Mucosa of rectum (tissue), 2 donors: Measurements from ENCODE around the gene SLC13A2.
"Not testable (repeated sequence)": the region's sequence is repeated elsewhere in the genome, so short reads cannot be mapped to it uniquely, and the experiment has no call there.

Experiments used
- H3K27ac ChIP-seq, 2 donors: one replicate each; pipeline ENCODE4 v1.7.0; 2013; ENCODE audit warnings: inconsistent platforms in 2 of 2, low read depth in 2 of 2, low read length in 2 of 2
- H3K27me3 ChIP-seq, 2 donors: one replicate each; pipeline ENCODE4 v1.7.0; 2013; ENCODE audit warnings: low read length in 2 of 2; ENCODE audit not compliant: control insufficient read depth in 2 of 2, insufficient read depth in 2 of 2
- H3K36me3 ChIP-seq, 2 donors: one replicate each; pipeline ENCODE4 v1.7.0; 2013; ENCODE audit warnings: low read length in 2 of 2; ENCODE audit not compliant: control insufficient read depth in 2 of 2, insufficient read depth in 2 of 2
- H3K4me1 ChIP-seq, 2 donors: one replicate each; pipeline ENCODE4 v1.7.0; 2013; ENCODE audit warnings: low read length in 2 of 2, mild to moderate bottlenecking in 1 of 2; ENCODE audit not compliant: control insufficient read depth in 2 of 2, insufficient read depth in 2 of 2
- H3K4me3 ChIP-seq, 2 donors: one replicate each; pipeline ENCODE4 v1.7.0; 2013; ENCODE audit warnings: low read length in 2 of 2
- H3K9ac ChIP-seq, 2 donors: one replicate each; pipeline ENCODE4 v1.7.0; 2013; ENCODE audit warnings: low read length in 2 of 2, low read depth in 1 of 2, mild to moderate bottlenecking in 1 of 2
- H3K9me3 ChIP-seq, 2 donors: one replicate each; pipeline ENCODE4 v1.7.0; 2013; ENCODE audit warnings: low read length in 2 of 2; ENCODE audit not compliant: control insufficient read depth in 2 of 2
- donor health status: healthy.
- donor health status: Normal muscosa, but diverticular disease.

Gene SLC13A2

GRCh38 chr17:28449859-28450258 is 23.6 kb upstream of the SLC13A2 start:
- Histone ChIP-seq H3K9ac (no peak overlapping the region), H3K9me3 (no peaks in the 10 kb centered on the region), H3K27ac (no peak overlapping the region), H3K36me3 (no peaks in the 10 kb centered on the region), H3K4me1 (no peaks in the 10 kb centered on the region), H3K4me3 (no peak overlapping the region), H3K27me3 (no peaks in the 10 kb centered on the region)

- Histone ChIP-seq H3K36me3 (no peaks in the 10 kb centered on the region), H3K27ac (no peak overlapping the region), H3K4me1 (no peaks in the 10 kb centered on the region), H3K9ac (no peak overlapping the region), H3K27me3 (no peaks in the 10 kb centered on the region), H3K9me3 (no peaks in the 10 kb centered on the region), H3K4me3 (no peak overlapping the region)
These were observed 15.6 kb upstream of the SLC13A2 start for GRCh38 chr17:28457890-28458289.

- not testable (repeated sequence) for H3K9me3 ChIP-seq, H3K27ac ChIP-seq, H3K36me3 ChIP-seq, H3K27me3 ChIP-seq, H3K4me3 ChIP-seq, H3K9ac ChIP-seq, H3K4me1 ChIP-seq
These were observed 14.6 kb upstream of the SLC13A2 start for GRCh38 chr17:28458881-28459280.

- Histone ChIP-seq H3K36me3 (no peaks in the 10 kb centered on the region), H3K4me1 (no peaks in the 10 kb centered on the region), H3K9ac (no peak overlapping the region), H3K4me3 (no peak overlapping the region), H3K27me3 (peaks cover 0 to 5% of the 10 kb centered on the region in 2 donors), H3K27ac (no peak overlapping the region), H3K9me3 (no peaks in the 10 kb centered on the region)
These were observed 12.5 kb upstream of the SLC13A2 start for GRCh38 chr17:28460901-28461300.

- H3K4me3 ChIP-seq, result no peak overlapping the region
- no peaks in the 10 kb centered on the region for H3K36me3 ChIP-seq
- H3K9ac ChIP-seq, result no peak overlapping the region
- no peaks in the 10 kb centered on the region for H3K9me3 ChIP-seq
- H3K27me3 ChIP-seq, result peaks cover 0 to 5% of the 10 kb centered on the region in 2 donors
- peaks cover 3 to 5% of the 10 kb centered on the region in 2 donors for H3K4me1 ChIP-seq
- no peak overlapping the region for H3K27ac ChIP-seq
These were observed 7.4 kb upstream of the SLC13A2 start for GRCh38 chr17:28466001-28466400.

GRCh38 chr17:28466521-28467048 is 6.9 kb upstream of the SLC13A2 start:
- Histone ChIP-seq H3K27ac (no peak overlapping the region), H3K27me3 (peaks cover 0 to 5% of the 10 kb centered on the region in 2 donors), H3K9ac (no peak overlapping the region)

GRCh38 chr17:28467456-28468025 is 5.9 kb upstream of the SLC13A2 start:
- Histone ChIP-seq H3K27ac (no peak overlapping the region), H3K9me3 (no peaks in the 10 kb centered on the region), H3K27me3 (peaks cover 0 to 5% of the 10 kb centered on the region in 2 donors), H3K4me3 (no peak overlapping the region), H3K4me1 (peaks cover 3 to 6% of the 10 kb centered on the region in 2 donors), H3K36me3 (no peaks in the 10 kb centered on the region), H3K9ac (no peak overlapping the region)

More at GRCh38 chr17:28466521-28467048, 6.9 kb upstream of the SLC13A2 start:
- Histone ChIP-seq H3K9me3 (no peaks in the 10 kb centered on the region), H3K4me3 (no peak overlapping the region), H3K36me3 (no peaks in the 10 kb centered on the region), H3K4me1 (peaks cover 3 to 6% of the 10 kb centered on the region in 2 donors)

- H3K36me3 ChIP-seq, H3K27ac ChIP-seq, H3K27me3 ChIP-seq, H3K9ac ChIP-seq, H3K4me3 ChIP-seq, H3K9me3 ChIP-seq: not testable (repeated sequence)
- H3K4me1 ChIP-seq, result peaks cover 9 to 11% of the 10 kb centered on the region in 2 donors
These were observed 5.3 kb upstream of the SLC13A2 start for GRCh38 chr17:28468033-28468735.

- H3K36me3 ChIP-seq, result no peaks in the 10 kb centered on the region
- H3K9ac ChIP-seq, result no peak overlapping the region
- no peak overlapping the region for H3K4me3 ChIP-seq
- no peaks in the 10 kb centered on the region for H3K9me3 ChIP-seq
- H3K27me3 ChIP-seq, result peaks cover 0 to 5% of the 10 kb centered on the region in 2 donors
- H3K27ac ChIP-seq, result no peak overlapping the region
- H3K4me1 ChIP-seq, result peaks cover 15 to 16% of the 10 kb centered on the region in 2 donors
These were observed 4.7 kb upstream of the SLC13A2 start for GRCh38 chr17:28468781-28469180.

- H3K36me3 ChIP-seq, result no peaks in the 10 kb centered on the region
- no peak overlapping the region for H3K27ac ChIP-seq
- peaks cover 20 to 22% of the 10 kb centered on the region in 2 donors for H3K4me1 ChIP-seq
- H3K27me3 ChIP-seq, result peaks cover 0 to 5% of the 10 kb centered on the region in 2 donors
- no peak overlapping the region for H3K4me3 ChIP-seq
- H3K9me3 ChIP-seq, result no peaks in the 10 kb centered on the region
- no peak overlapping the region for H3K9ac ChIP-seq
These were observed 4.1 kb upstream of the SLC13A2 start for GRCh38 chr17:28469376-28469775.
